SK-N-SH (cell line): ENCODE measurements around the gene ITK.

Experiments used
- FOXM1 ChIP-seq: IDR thresholded peaks from 2 replicates; pipeline ENCODE4 v1.4.0; 2012; ENCODE audit warnings: low read depth, mild to moderate bottlenecking
- TF ChIP-seq, protein P1 (sequence below): fragments of 200-600 bp; sonication (generic); IDR thresholded peaks from 2 replicates; pipeline ENCODE4 v1.6.1; 2017; ENCODE audit warnings: antibody characterized with exemption, mild to moderate bottlenecking, moderate library complexity

DNA sequence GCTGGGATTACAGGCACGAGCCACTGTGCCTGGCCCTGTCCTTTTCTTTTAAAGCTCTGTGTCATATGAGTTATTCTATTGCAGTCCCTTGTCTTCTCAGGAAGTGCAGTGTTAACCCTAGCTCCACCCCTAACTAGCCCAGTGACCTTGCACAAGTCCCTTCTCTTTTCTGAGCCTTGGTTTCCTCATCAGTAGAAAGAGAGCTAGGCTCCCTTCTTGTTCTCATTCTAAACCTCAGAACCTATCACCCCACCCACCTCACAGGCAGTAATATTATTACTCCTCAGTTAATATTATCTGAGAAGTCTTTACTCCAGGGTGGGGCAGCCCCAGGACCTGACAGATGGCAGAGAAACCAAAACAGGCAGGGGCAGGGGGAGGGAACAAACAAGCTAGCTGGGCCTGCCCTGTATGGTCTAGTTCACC, 92.5 kb downstream of the ITK start:
- TF ChIP-seq, protein P1, sequence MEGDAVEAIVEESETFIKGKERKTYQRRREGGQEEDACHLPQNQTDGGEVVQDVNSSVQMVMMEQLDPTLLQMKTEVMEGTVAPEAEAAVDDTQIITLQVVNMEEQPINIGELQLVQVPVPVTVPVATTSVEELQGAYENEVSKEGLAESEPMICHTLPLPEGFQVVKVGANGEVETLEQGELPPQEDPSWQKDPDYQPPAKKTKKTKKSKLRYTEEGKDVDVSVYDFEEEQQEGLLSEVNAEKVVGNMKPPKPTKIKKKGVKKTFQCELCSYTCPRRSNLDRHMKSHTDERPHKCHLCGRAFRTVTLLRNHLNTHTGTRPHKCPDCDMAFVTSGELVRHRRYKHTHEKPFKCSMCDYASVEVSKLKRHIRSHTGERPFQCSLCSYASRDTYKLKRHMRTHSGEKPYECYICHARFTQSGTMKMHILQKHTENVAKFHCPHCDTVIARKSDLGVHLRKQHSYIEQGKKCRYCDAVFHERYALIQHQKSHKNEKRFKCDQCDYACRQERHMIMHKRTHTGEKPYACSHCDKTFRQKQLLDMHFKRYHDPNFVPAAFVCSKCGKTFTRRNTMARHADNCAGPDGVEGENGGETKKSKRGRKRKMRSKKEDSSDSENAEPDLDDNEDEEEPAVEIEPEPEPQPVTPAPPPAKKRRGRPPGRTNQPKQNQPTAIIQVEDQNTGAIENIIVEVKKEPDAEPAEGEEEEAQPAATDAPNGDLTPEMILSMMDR: no peak
- TF ChIP-seq FOXM1: no peak
